SK-N-SH (cell line): ENCODE measurements around the gene MPZ. TPM values are rescaled to one million over a fixed set of nuclear protein-coding genes. Genes with fewer than 3 reads are reported as not detected.
A peak's percentile ranks its signal among the peaks of the same experiment; 100 is the strongest.

ENCODE experiments used
- CHD2 ChIP-seq: fragments of 150-350 bp; IDR thresholded peaks from 2 replicates; pipeline ENCODE4 v1.6.1; 2018; ENCODE audit warnings: low read length; ENCODE audit not compliant: partially characterized antibody
- CTCF ChIP-seq: fragments of 200-600 bp; sonication (generic); IDR thresholded peaks from 2 replicates; pipeline ENCODE4 v1.6.1; 2017; ENCODE audit warnings: antibody characterized with exemption, mild to moderate bottlenecking, moderate library complexity
- EP300 ChIP-seq, 2 experiments: IDR thresholded peaks; 2 replicates each; pipeline versions ENCODE4 v1.4.0 to v1.6.1; 2012; ENCODE audit warnings: borderline replicate concordance in 1 of 2, low read depth in 1 of 2, low read length in 1 of 2
- FOXJ3 ChIP-seq: sonication (generic); formaldehyde crosslinking; IDR thresholded peaks from 2 replicates; pipeline ENCODE4 v1.5.1; 2020; ENCODE audit warnings: mild to moderate bottlenecking, missing genetic modification reagents
- FOXM1 ChIP-seq: IDR thresholded peaks from 2 replicates; pipeline ENCODE4 v1.4.0; 2012; ENCODE audit warnings: low read depth, mild to moderate bottlenecking
- JUND ChIP-seq: IDR thresholded peaks from 2 replicates; pipeline ENCODE4 v1.4.0; 2012
- MEF2A ChIP-seq: IDR thresholded peaks from 2 replicates; pipeline ENCODE4 v1.4.0; 2012; ENCODE audit warnings: low read depth, borderline replicate concordance
- MXI1 ChIP-seq: IDR thresholded peaks from 2 replicates; pipeline ENCODE4 v1.6.1; 2012; ENCODE audit warnings: mild to moderate bottlenecking, low read depth, low read length, improper control_type of control experiment
- PBX3 ChIP-seq: IDR thresholded peaks from 2 replicates; pipeline ENCODE4; 2012
- RAD21 ChIP-seq: IDR thresholded peaks from 2 replicates; pipeline ENCODE4 v1.6.1; 2012; ENCODE audit warnings: mild to moderate bottlenecking, low read length
- REST ChIP-seq: IDR thresholded peaks from 2 replicates; pipeline ENCODE4 v1.6.1; 2012; ENCODE audit warnings: mild to moderate bottlenecking, low read depth, low read length, moderate library complexity
- SIN3A ChIP-seq: IDR thresholded peaks from 2 replicates; pipeline ENCODE4 v1.6.1; 2012; ENCODE audit warnings: low read depth, mild to moderate bottlenecking, low read length, moderate library complexity, borderline replicate concordance
- SMC3 ChIP-seq: IDR thresholded peaks from 2 replicates; pipeline ENCODE4 v1.6.1; 2012; ENCODE audit warnings: low read depth, low read length, improper control_type of control experiment
- TAF1 ChIP-seq: IDR thresholded peaks from 2 replicates; pipeline ENCODE4 v1.6.1; 2012; ENCODE audit warnings: low read depth, mild to moderate bottlenecking, low read length, moderate library complexity, borderline replicate concordance
- TCF12 ChIP-seq: IDR thresholded peaks from 2 replicates; pipeline ENCODE4 v1.4.0; 2012
- polyA plus RNA-seq, 3 experiments: library from polyadenylated mRNA; depleted of rRNA; stranded (reverse); fragments of >200 nt; gene quantifications; 2 replicates each; pipeline ENCODE4 v1.2.3, GENCODE V29; 2012

The MPZ gene
- polyA plus RNA-seq, 1 of the 3 experiments (the other 2 are of a cell fraction), result 2.4 TPM

GRCh38 chr1:161314201-161314981 is 4.6 kb upstream of the MPZ start, which contains the start of gene SDHC (continued):
- TF ChIP-seq CTCF, result peak; percentile 62
- TF ChIP-seq CHD2, result no peak
- TF ChIP-seq MXI1, result peak; percentile 63; the same call in 1 of the 2 replicates
- no peak for TF ChIP-seq SMC3
- TF ChIP-seq FOXJ3, result no peak
- no peak for TF ChIP-seq MEF2A
- TF ChIP-seq PBX3, result peak; percentile 28; the same call in 1 of the 2 replicates
- peak; percentile 52 for TF ChIP-seq REST
- TF ChIP-seq FOXM1, result no peak
- TF ChIP-seq RAD21, result no peak
- 0 out of 2 replicates have a peak, but pooled peaks have one; percentile 69 for TF ChIP-seq SIN3A
- TF ChIP-seq TAF1, result peak; percentile 92
- TF ChIP-seq JUND, result no peak
- TF ChIP-seq EP300 (IDR thresholded peaks at IDR 0.05; ENCODE audit: borderline replicate concordance in 1 of 2, low read depth in 1 of 2, low read length in 1 of 2), result peak in 1 of 2 experiments; percentile 47; a peak in 1 of 4 replicates
- peak; percentile 5; the same call in 1 of the 2 replicates for TF ChIP-seq TCF12
- TF ChIP-seq, all 33 proteins: peak for 16
